H1 (cell line): ENCODE measurements around the gene SAE1.

ENCODE experiments used
- CTCF ChIP-seq, 3 experiments: IDR thresholded peaks; 1 replicate in 2 of 3; 2 replicates in 1 of 3; pipeline versions ENCODE4 v1.5.1 to v1.6.1; 2011; ENCODE audit warnings: low read length in 3 of 3, mild to moderate bottlenecking in 3 of 3, inconsistent platforms in 2 of 3, low read depth in 1 of 3, moderate library complexity in 1 of 3; ENCODE audit not compliant: insufficient read depth in 1 of 3; ENCODE audit errors: control extremely low read depth in 1 of 3
- FOSL1 ChIP-seq: IDR thresholded peaks from 2 replicates; pipeline ENCODE4 v1.6.1; 2011; ENCODE audit warnings: mild to moderate bottlenecking, low read depth, low read length, moderate library complexity; ENCODE audit not compliant: insufficient read depth
- GABPA ChIP-seq: IDR thresholded peaks from 2 replicates; pipeline ENCODE4 v1.6.1; 2011; ENCODE audit warnings: mild to moderate bottlenecking, low read length, moderate library complexity, borderline replicate concordance; ENCODE audit not compliant: insufficient read depth
- MAFK ChIP-seq: IDR thresholded peaks from 2 replicates; pipeline ENCODE4 v1.6.1; 2012; ENCODE audit warnings: low read depth, mild to moderate bottlenecking, improper control_type of control experiment, low read length
- POLR2AphosphoS5 ChIP-seq: IDR thresholded peaks from 2 replicates; pipeline ENCODE4 v1.6.1; 2011; ENCODE audit warnings: low read depth, low read length
- RNF2 ChIP-seq: fragments of 200-900, 300-1000 bp; sonication (generic); IDR thresholded peaks from 2 replicates; pipeline ENCODE4 v1.7.1; 2016; ENCODE audit warnings: borderline replicate concordance, low read depth, mild to moderate bottlenecking, antibody characterized with exemption, low read length; ENCODE audit not compliant: poor library complexity, severe bottlenecking; ENCODE audit errors: missing control alignments
- RXRA ChIP-seq: IDR thresholded peaks from 2 replicates; pipeline ENCODE4 v1.6.1; 2011; ENCODE audit warnings: low read depth, mild to moderate bottlenecking, low read length, moderate library complexity; ENCODE audit not compliant: insufficient read depth
- SIN3A ChIP-seq, 2 experiments: IDR thresholded peaks in 1 of 2; conservative IDR thresholded peaks in 1 of 2; 2 replicates each; pipeline ENCODE4 v1.6.1; 2011 to 2012; ENCODE audit warnings: low read length in 2 of 2, improper control_type of control experiment in 1 of 2, low read depth in 1 of 2, mild to moderate bottlenecking in 1 of 2
- USF2 ChIP-seq: IDR thresholded peaks from 2 replicates; pipeline ENCODE4 v1.6.1; 2011; ENCODE audit warnings: low read length, improper control_type of control experiment

- TF ChIP-seq RXRA (no peak), POLR2AphosphoS5 (no peak), MAFK (no peak), SIN3A (conservative IDR thresholded peaks at IDR 0.05 in 1 of 2, IDR thresholded peaks at IDR 0.05 in 1 of 2; ENCODE audit: low read depth in 1 of 2, low read length in 2 of 2) (no peak), FOSL1 (no peak), USF2 (no peak), GABPA (no peak), RNF2 (no peak), CTCF (IDR thresholded peaks at IDR 0.05; ENCODE audit: control extremely low read depth in 1 of 3, insufficient read depth in 1 of 3, low read depth in 1 of 3, low read length in 3 of 3) (no peak)
Observed at GRCh38 chr19:47176071-47176626, 45.5 kb downstream of the SAE1 start.
